Activated CD4-positive, alpha-beta T cell treated with anti-CD3 and anti-CD28 coated beads for 4 hours (primary cell): Measurements from ENCODE around the gene TTLL9.
"Not testable (repeated sequence)": the region's sequence is repeated elsewhere in the genome, so short reads cannot be mapped to it uniquely, and the experiment has no call there.

Experiments used
- DNase-seq, 2 donors: peaks; one replicate each; pipeline ENCODE4 v3.0.0-alpha.2; 2020

The TTLL9 gene

GRCh38 chr20:31920275-31920855, 49.9 kb downstream of the TTLL9 start:
- no peak for DNase-seq

GRCh38 chr20:31921480-31921879, 51.0 kb downstream of the TTLL9 start:
- DNase-seq, result not testable (repeated sequence)

GRCh38 chr20:31922181-31922580, 51.7 kb downstream of the TTLL9 start:
- DNase-seq, result no peak

GRCh38 chr20:31922588-31922987, 52.2 kb downstream of the TTLL9 start:
- DNase-seq, result no peak

GRCh38 chr20:31923388-31924331, 53.2 kb downstream of the TTLL9 start:
- no peak for DNase-seq

GRCh38 chr20:31924561-31924960, 54.1 kb downstream of the TTLL9 start:
- DNase-seq, result no peak

- no peak for DNase-seq
Measured at GRCh38 chr20:31925631-31926030, 55.2 kb downstream of the TTLL9 start.

- DNase-seq, result no peak
Measured at GRCh38 chr20:31926493-31926892, 56.1 kb downstream of the TTLL9 start.

GRCh38 chr20:31927627-31928159, 57.3 kb downstream of the TTLL9 start:
- no peak for DNase-seq

GRCh38 chr20:31929631-31930030, 59.2 kb downstream of the TTLL9 start:
- not testable (repeated sequence) for DNase-seq

GRCh38 chr20:31930779-31931178, 60.3 kb downstream of the TTLL9 start:
- DNase-seq, result no peak

- DNase-seq, result no peak
Measured at GRCh38 chr20:31933698-31934097, 63.3 kb downstream of the TTLL9 start.

GRCh38 chr20:31934491-31934890, 64.1 kb downstream of the TTLL9 start:
- no peak for DNase-seq

- no peak for DNase-seq
Measured at GRCh38 chr20:31934968-31935764, 64.7 kb downstream of the TTLL9 start.

GRCh38 chr20:31936420-31936819, 66.0 kb downstream of the TTLL9 start:
- no peak for DNase-seq

GRCh38 chr20:31937820-31938219, 67.4 kb downstream of the TTLL9 start:
- no peak for DNase-seq

- DNase-seq, result no peak
Measured at GRCh38 chr20:31939661-31940060, 69.2 kb downstream of the TTLL9 start.

GRCh38 chr20:31943052-31943471, 72.6 kb downstream of the TTLL9 start:
- no peak for DNase-seq

- no peak for DNase-seq
Measured at GRCh38 chr20:31945319-31945718, 74.9 kb downstream of the TTLL9 start.

- no peak for DNase-seq
Measured at GRCh38 chr20:31945785-31946184, 75.4 kb downstream of the TTLL9 start.

- DNase-seq, result no peak
Measured at GRCh38 chr20:31948008-31948407, 77.6 kb downstream of the TTLL9 start.

GRCh38 chr20:31949877-31950646, 79.6 kb downstream of the TTLL9 start:
- no peak for DNase-seq

- DNase-seq, result no peak
Measured at GRCh38 chr20:31951203-31951529, 80.7 kb downstream of the TTLL9 start.
